ENCODE measurements around the gene CCR8.
"Not testable (repeated sequence)": the region's sequence is repeated elsewhere in the genome, so short reads cannot be mapped to it uniquely, and the experiment has no call there.

The CCR8 gene

DNA sequence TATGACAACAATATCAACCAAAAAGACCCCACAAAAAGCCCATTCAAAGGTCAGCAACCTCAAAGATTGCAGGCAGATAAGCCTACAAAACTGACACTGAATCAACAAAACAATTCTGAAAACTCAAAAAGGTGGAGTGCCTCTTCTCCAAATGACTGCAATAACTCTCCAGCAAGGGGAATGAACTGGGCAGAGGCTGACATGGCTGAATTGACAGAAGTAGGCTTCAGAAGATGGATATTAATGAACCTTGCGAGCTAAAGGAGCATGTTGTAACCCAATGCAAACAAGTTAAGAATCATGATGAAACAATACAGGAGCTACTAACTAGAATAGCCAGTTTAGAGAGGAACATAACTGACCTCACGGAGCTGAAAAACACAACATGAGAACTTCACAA, 33.3 kb downstream of the CCR8 start:
- no peak for TF ChIP-seq SPI1 (IDR thresholded peaks at IDR 0.05; ENCODE audit: borderline replicate concordance, low read depth)
- no peak for TF ChIP-seq POLR2AphosphoS5 (IDR thresholded peaks at IDR 0.05; ENCODE audit: low read depth)
- TF ChIP-seq, protein P1, sequence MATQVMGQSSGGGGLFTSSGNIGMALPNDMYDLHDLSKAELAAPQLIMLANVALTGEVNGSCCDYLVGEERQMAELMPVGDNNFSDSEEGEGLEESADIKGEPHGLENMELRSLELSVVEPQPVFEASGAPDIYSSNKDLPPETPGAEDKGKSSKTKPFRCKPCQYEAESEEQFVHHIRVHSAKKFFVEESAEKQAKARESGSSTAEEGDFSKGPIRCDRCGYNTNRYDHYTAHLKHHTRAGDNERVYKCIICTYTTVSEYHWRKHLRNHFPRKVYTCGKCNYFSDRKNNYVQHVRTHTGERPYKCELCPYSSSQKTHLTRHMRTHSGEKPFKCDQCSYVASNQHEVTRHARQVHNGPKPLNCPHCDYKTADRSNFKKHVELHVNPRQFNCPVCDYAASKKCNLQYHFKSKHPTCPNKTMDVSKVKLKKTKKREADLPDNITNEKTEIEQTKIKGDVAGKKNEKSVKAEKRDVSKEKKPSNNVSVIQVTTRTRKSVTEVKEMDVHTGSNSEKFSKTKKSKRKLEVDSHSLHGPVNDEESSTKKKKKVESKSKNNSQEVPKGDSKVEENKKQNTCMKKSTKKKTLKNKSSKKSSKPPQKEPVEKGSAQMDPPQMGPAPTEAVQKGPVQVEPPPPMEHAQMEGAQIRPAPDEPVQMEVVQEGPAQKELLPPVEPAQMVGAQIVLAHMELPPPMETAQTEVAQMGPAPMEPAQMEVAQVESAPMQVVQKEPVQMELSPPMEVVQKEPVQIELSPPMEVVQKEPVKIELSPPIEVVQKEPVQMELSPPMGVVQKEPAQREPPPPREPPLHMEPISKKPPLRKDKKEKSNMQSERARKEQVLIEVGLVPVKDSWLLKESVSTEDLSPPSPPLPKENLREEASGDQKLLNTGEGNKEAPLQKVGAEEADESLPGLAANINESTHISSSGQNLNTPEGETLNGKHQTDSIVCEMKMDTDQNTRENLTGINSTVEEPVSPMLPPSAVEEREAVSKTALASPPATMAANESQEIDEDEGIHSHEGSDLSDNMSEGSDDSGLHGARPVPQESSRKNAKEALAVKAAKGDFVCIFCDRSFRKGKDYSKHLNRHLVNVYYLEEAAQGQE (IDR thresholded peaks at IDR 0.05; ENCODE audit: insufficient replicate concordance, low read depth) = no peak
- TF ChIP-seq GABPA (IDR thresholded peaks at IDR 0.05; ENCODE audit: low read depth) = no peak
- TF ChIP-seq, protein P2, sequence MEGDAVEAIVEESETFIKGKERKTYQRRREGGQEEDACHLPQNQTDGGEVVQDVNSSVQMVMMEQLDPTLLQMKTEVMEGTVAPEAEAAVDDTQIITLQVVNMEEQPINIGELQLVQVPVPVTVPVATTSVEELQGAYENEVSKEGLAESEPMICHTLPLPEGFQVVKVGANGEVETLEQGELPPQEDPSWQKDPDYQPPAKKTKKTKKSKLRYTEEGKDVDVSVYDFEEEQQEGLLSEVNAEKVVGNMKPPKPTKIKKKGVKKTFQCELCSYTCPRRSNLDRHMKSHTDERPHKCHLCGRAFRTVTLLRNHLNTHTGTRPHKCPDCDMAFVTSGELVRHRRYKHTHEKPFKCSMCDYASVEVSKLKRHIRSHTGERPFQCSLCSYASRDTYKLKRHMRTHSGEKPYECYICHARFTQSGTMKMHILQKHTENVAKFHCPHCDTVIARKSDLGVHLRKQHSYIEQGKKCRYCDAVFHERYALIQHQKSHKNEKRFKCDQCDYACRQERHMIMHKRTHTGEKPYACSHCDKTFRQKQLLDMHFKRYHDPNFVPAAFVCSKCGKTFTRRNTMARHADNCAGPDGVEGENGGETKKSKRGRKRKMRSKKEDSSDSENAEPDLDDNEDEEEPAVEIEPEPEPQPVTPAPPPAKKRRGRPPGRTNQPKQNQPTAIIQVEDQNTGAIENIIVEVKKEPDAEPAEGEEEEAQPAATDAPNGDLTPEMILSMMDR (IDR thresholded peaks at IDR 0.05; ENCODE audit: insufficient read depth, low read length) = no peak
- Histone ChIP-seq H3K4me3 (replicated peaks; ENCODE audit: insufficient read depth, low read length) (no peak overlapping the region), H3K27me3 (ENCODE audit: insufficient read depth, poor library complexity, severe bottlenecking) (no peaks in the 10 kb centered on the region), H3K27ac (replicated peaks) (no peak overlapping the region)
- no peak for DNase-seq (ENCODE audit: low read depth in 1 of 2, low spot score in 1 of 2)

DNA sequence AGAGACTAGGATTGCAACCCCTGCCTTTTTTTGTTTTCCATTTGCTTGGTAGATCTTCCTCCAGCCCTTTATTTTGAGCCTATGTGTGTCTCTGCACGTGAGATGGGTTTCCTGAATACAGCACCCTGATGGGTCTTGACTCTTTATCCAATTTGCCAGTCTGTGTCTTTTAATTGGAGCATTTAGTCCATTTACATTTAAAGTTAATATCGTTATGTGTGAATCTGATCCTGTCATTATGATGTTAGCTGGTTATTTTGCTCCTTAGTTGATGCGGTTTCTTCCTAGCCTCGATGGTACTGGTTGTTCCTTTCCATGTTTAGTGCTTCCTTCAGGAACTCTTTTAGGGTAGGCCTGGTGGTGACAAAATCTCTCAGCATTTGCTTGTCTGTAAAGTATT, 40.9 kb downstream of the CCR8 start:
- DNase-seq (ENCODE audit: low read depth in 1 of 2, low spot score in 1 of 2); H3K4me3 ChIP-seq (replicated peaks; ENCODE audit: insufficient read depth, low read length); H3K27ac ChIP-seq (replicated peaks); H3K27me3 ChIP-seq (ENCODE audit: insufficient read depth, poor library complexity, severe bottlenecking): not testable (repeated sequence)

DNA sequence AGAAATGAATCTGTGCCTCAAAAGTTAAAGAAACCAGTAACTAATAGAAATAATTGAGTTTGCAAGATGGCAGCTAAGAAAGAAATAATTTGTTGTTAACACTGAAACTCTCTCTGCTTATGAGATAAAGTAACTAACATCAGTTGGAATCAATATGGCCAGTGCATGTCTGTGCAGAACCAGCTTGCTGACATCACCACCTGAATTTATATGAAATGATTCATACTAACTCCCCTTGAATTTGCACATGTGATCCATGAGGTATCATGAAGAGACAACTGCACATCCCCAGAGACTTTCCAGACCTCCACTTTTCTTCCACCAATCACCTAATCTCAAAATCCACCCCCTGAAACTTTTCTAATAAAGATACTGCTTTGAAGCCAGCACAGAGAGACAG, 43.3 kb downstream of the CCR8 start:
- no peak for DNase-seq (ENCODE audit: low read depth in 1 of 2, low spot score in 1 of 2)

DNA sequence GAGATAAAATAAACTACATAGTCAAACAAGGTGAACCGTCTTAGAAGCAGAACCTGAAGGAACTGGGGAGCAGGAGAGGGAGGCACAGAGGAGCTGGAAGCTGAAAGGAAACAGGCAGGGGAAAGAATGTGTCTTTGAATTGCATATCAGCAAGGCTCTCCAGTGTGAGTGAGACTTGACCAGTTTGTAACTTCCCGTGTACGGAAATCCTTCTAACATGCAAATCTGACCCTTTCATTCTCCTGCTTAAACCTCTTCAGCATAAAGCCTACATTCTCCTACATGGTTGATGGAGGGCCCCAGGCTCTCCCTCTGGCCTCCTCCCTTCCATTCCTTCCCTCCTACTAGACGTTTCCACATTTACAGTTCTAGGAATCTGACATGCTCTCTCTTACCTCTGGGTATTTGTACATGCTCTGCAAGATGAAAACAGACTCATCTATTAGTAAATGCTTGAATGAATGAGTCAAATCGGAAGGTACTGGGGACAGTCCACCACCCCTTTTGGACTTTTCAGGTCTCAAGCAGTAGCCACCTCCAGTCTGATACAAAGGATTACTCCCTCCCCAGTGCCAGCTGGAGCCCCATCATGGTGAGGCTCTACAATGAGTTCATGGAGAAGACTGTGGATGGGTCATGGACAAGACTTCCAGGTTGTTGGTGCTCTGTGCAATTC, 47.6 kb downstream of the CCR8 start:
- Histone ChIP-seq H3K4me3 (replicated peaks; ENCODE audit: insufficient read depth, low read length) (no peak overlapping the region), H3K27me3 (ENCODE audit: insufficient read depth, poor library complexity, severe bottlenecking) (no peaks in the 10 kb centered on the region), H3K27ac (replicated peaks) (no peak overlapping the region)
- TF ChIP-seq SPI1 (IDR thresholded peaks at IDR 0.05; ENCODE audit: borderline replicate concordance, low read depth) (no peak), GABPA (IDR thresholded peaks at IDR 0.05; ENCODE audit: low read depth) (no peak), POLR2AphosphoS5 (IDR thresholded peaks at IDR 0.05; ENCODE audit: low read depth) (no peak)
- TF ChIP-seq, protein P2 (IDR thresholded peaks at IDR 0.05; ENCODE audit: insufficient read depth, low read length) = no peak
- TF ChIP-seq, protein P1 (IDR thresholded peaks at IDR 0.05; ENCODE audit: insufficient replicate concordance, low read depth) = no peak
- no peak for DNase-seq (ENCODE audit: low read depth in 1 of 2, low spot score in 1 of 2)

More for the DNA sequence above, 43.3 kb downstream of the CCR8 start:
- H3K27me3 ChIP-seq (ENCODE audit: insufficient read depth, poor library complexity, severe bottlenecking) = no peaks in the 10 kb centered on the region
- no peak for TF ChIP-seq POLR2AphosphoS5 (IDR thresholded peaks at IDR 0.05; ENCODE audit: low read depth)
- TF ChIP-seq, protein P1 (IDR thresholded peaks at IDR 0.05; ENCODE audit: insufficient replicate concordance, low read depth) = no peak
- TF ChIP-seq, protein P2 (IDR thresholded peaks at IDR 0.05; ENCODE audit: insufficient read depth, low read length) = no peak
- TF ChIP-seq GABPA (IDR thresholded peaks at IDR 0.05; ENCODE audit: low read depth) = no peak
- no peak for TF ChIP-seq SPI1 (IDR thresholded peaks at IDR 0.05; ENCODE audit: borderline replicate concordance, low read depth)
- no peak overlapping the region for H3K4me3 ChIP-seq (replicated peaks; ENCODE audit: insufficient read depth, low read length)
- no peak overlapping the region for H3K27ac ChIP-seq (replicated peaks)
